ENCODE results near the gene KRT28. TPM values are rescaled to one million over a fixed set of nuclear protein-coding genes. Genes with fewer than 3 reads are reported as not detected.
A peak's percentile ranks its signal among the peaks of the same experiment; 100 is the strongest.

KRT28 gene
- total RNA-seq, 1 donor from 2014 or later = not detected

DNA sequence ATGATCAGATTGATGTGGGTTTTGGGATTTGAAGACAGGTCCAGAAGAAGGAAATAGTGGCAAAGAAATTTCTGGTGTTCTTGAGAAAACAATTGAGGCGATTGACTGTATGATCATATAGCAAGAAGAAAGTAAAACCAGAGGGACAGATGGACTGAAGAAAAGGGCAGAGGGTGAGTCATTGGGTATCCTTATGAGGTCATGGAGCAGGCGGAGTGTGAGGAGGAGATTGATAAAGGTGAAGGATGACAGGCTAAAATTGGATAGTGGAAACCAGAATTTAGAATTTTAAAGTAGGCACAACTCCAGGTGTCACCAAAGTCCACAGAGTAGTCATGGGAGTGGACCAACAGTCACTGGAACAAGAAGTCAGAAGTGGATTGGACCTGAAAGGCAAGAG, 1.4 kb upstream of the KRT28 start:
- Mint-ChIP-seq H3K9me3 (no peaks in the 10 kb centered on the region), H3K27me3 (peaks cover 31% of the 10 kb centered on the region), H3K4me1 (ENCODE audit: unreplicated experiment) (peaks cover 4% of the 10 kb centered on the region), H3K4me3 (no peak overlapping the region), H3K27ac (no peak overlapping the region), H3K36me3 (no peaks in the 10 kb centered on the region)
- TF ChIP-seq CTCF (conservative IDR thresholded peaks at IDR 0.05) = no peak
- DNase-seq (ENCODE audit: extremely low spot score, unreplicated experiment) = no peak

DNA sequence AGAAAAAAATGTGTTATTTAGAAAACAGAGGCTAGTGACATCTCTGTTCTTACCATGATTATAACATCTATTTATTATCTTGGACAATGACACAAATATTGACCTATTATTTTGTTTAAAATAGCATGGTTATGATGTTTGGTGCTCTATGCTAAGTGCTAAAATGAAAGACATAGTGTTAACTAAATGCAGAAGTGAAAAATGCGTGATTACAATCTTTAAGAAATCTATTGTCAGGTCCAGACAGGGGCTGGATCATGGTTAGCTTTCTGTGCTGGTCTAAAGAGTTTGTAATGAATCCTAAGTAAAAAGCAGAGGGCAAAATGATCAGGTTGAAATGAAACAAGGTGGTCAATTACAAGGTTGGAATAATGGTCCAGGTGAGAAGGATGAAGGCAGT, 622 bp upstream of the KRT28 start:
- H3K27ac Mint-ChIP-seq = no peak overlapping the region
- TF ChIP-seq CTCF (conservative IDR thresholded peaks at IDR 0.05) = no peak
- peaks cover 30% of the 10 kb centered on the region for H3K27me3 Mint-ChIP-seq
- H3K4me1 Mint-ChIP-seq (ENCODE audit: unreplicated experiment) = peaks cover 4% of the 10 kb centered on the region
- DNase-seq (ENCODE audit: extremely low spot score, unreplicated experiment) = no peak
- H3K9me3 Mint-ChIP-seq = no peaks in the 10 kb centered on the region
- H3K36me3 Mint-ChIP-seq = no peaks in the 10 kb centered on the region
- H3K4me3 Mint-ChIP-seq = no peak overlapping the region

GRCh38 chr17:40796846-40797245, 2.9 kb downstream of the KRT28 start:
- Mint-ChIP-seq H3K4me1 (ENCODE audit: unreplicated experiment) (no peaks in the 10 kb centered on the region), H3K36me3 (no peaks in the 10 kb centered on the region)

DNA sequence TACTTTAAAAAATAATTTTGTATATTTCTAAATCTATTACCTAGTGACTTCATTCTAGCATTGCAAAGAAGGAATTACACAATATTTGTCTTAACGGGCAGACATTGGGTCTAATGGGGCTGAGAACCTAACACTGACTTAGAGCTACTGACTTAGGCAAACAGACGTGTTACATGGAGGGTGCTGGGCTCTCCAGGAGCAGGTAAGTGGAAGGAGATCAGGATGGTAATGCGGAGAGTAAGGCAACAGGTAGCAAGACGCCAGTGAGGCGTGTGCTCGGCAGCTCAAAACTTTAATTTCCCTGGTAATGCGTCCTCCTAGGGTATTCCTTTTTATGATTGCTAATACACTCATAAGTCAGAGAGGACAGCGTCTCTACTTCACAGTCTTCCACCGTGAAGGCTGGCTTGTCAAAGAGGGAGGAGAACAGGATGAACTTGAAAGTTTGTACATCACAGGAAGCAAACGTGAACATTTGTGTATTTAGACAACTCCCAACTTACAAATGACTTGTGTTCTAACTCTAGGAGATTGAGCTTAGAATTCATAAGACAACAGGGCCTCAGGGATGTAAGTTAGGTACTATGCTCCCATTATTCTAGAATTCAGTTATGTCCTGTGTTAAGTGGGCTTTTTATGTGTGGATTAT, 4.6 kb downstream of the KRT28 start:
- peaks cover 27% of the 10 kb centered on the region for H3K27me3 Mint-ChIP-seq
- no peaks in the 10 kb centered on the region for H3K36me3 Mint-ChIP-seq
- DNase-seq (ENCODE audit: extremely low spot score, unreplicated experiment) = no peak
- H3K27ac Mint-ChIP-seq = peak overlapping the region; percentile 80
- no peaks in the 10 kb centered on the region for H3K9me3 Mint-ChIP-seq
- H3K4me1 Mint-ChIP-seq (ENCODE audit: unreplicated experiment) = no peaks in the 10 kb centered on the region
- H3K4me3 Mint-ChIP-seq = no peak overlapping the region
- TF ChIP-seq CTCF (conservative IDR thresholded peaks at IDR 0.05) = no peak

More at GRCh38 chr17:40796846-40797245, 2.9 kb downstream of the KRT28 start:
- no peak for DNase-seq (ENCODE audit: extremely low spot score, unreplicated experiment)
- TF ChIP-seq CTCF (conservative IDR thresholded peaks at IDR 0.05) = no peak
- no peaks in the 10 kb centered on the region for H3K9me3 Mint-ChIP-seq
- H3K4me3 Mint-ChIP-seq = no peak overlapping the region
- peaks cover 27% of the 10 kb centered on the region for H3K27me3 Mint-ChIP-seq
- H3K27ac Mint-ChIP-seq = no peak overlapping the region

GRCh38 chr17:40794466-40794865, 5.3 kb downstream of the KRT28 start:
- DNase-seq (ENCODE audit: extremely low spot score, unreplicated experiment) = no peak
- no peak overlapping the region for H3K4me3 Mint-ChIP-seq
- H3K27me3 Mint-ChIP-seq = peaks cover 25% of the 10 kb centered on the region
- no peak for TF ChIP-seq CTCF (conservative IDR thresholded peaks at IDR 0.05)
- H3K36me3 Mint-ChIP-seq = no peaks in the 10 kb centered on the region
- no peaks in the 10 kb centered on the region for H3K4me1 Mint-ChIP-seq (ENCODE audit: unreplicated experiment)
- no peaks in the 10 kb centered on the region for H3K9me3 Mint-ChIP-seq
- H3K27ac Mint-ChIP-seq = no peak overlapping the region

All from type B pancreatic cell (in vitro differentiated cells).